MM.1S (cell line): ENCODE results near the gene CCDC127.

ENCODE experiments used
- DNase-seq: peaks from one replicate; pipeline ENCODE4 v3.0.0-alpha.2; 2015
- H2AFZ ChIP-seq: fragments of 300-600 bp; sonication (generic); 2 replicates; pipeline ENCODE4 v1.6.0; 2016; ENCODE audit warnings: antibody characterized with exemption, low read length
- H3F3A ChIP-seq: fragments of 300-600 bp; sonication (generic); 2 replicates; pipeline ENCODE4 v1.6.1; 2016; ENCODE audit warnings: mild to moderate bottlenecking, antibody characterized with exemption, low read length, moderate library complexity, mixed read lengths; ENCODE audit not compliant: insufficient read depth
- H3K27ac ChIP-seq: fragments of 300-600 bp; sonication (generic); 2 replicates; pipeline ENCODE4 v1.5.1; 2016; ENCODE audit warnings: mild to moderate bottlenecking, low read length
- H3K27me3 ChIP-seq: fragments of 300-600 bp; sonication (generic); replicated peaks from 2 replicates; pipeline ENCODE4 v1.6.0; 2016; ENCODE audit warnings: low read length; ENCODE audit not compliant: insufficient read depth
- H3K36me3 ChIP-seq: fragments of 300-600 bp; sonication (generic); replicated peaks from 2 replicates; pipeline ENCODE4 v1.6.1; 2016; ENCODE audit warnings: mild to moderate bottlenecking, low read length, mixed read lengths; ENCODE audit not compliant: insufficient read depth
- H3K4me1 ChIP-seq: fragments of 300-600 bp; sonication (generic); 2 replicates; pipeline ENCODE4 v1.6.1; 2016; ENCODE audit warnings: low read length, mixed read lengths
- H3K4me2 ChIP-seq: fragments of 300-600 bp; sonication (generic); 2 replicates; pipeline ENCODE4 v1.6.0; 2016; ENCODE audit warnings: low read depth, low read length
- H3K4me3 ChIP-seq: fragments of 300-600 bp; sonication (generic); 2 replicates; pipeline ENCODE4 v1.5.1; 2016; ENCODE audit warnings: low read length, mixed read lengths
- H3K79me2 ChIP-seq: fragments of 300-600 bp; sonication (generic); 2 replicates; pipeline ENCODE4 v1.6.1; 2016; ENCODE audit warnings: mixed run types, low read length, mixed read lengths
- H3K9ac ChIP-seq: fragments of 300-600 bp; sonication (generic); 2 replicates; pipeline ENCODE4 v1.6.1; 2016; ENCODE audit warnings: low read length, mixed read lengths
- H3K9me2 ChIP-seq: fragments of 300-600 bp; sonication (generic); replicated peaks from 2 replicates; pipeline ENCODE4 v1.6.1; 2016; ENCODE audit warnings: mild to moderate bottlenecking, low read length, mixed read lengths; ENCODE audit not compliant: insufficient read depth
- H3K9me3 ChIP-seq: fragments of 300-600 bp; sonication (generic); replicated peaks from 2 replicates; pipeline ENCODE4 v1.6.1; 2016; ENCODE audit warnings: mild to moderate bottlenecking, low read length, mixed read lengths; ENCODE audit not compliant: insufficient read depth
- H4K20me1 ChIP-seq: fragments of 300-600 bp; sonication (generic); 2 replicates; pipeline ENCODE4 v1.6.1; 2016; ENCODE audit warnings: mild to moderate bottlenecking, low read length, moderate library complexity, mixed read lengths; ENCODE audit not compliant: insufficient read depth
- EZH2 ChIP-seq: fragments of 300-600 bp; sonication (generic); optimal IDR thresholded peaks from 2 replicates; pipeline ENCODE3; 2017; ENCODE audit warnings: low read depth, mild to moderate bottlenecking, antibody characterized with exemption, low read length, mixed read lengths
- EZH2phosphoT487 ChIP-seq: fragments of 300-600 bp; sonication (generic); IDR thresholded peaks from 2 replicates; pipeline ENCODE4 v1.6.1; 2018; ENCODE audit warnings: antibody characterized with exemption, low read length
- TF ChIP-seq, protein P1 (sequence below): fragments of 300-600 bp; sonication (generic); IDR thresholded peaks from 2 replicates; pipeline ENCODE4 v1.5.1; 2016; ENCODE audit warnings: antibody characterized with exemption, low read length, mixed read lengths

CCDC127 gene

DNA sequence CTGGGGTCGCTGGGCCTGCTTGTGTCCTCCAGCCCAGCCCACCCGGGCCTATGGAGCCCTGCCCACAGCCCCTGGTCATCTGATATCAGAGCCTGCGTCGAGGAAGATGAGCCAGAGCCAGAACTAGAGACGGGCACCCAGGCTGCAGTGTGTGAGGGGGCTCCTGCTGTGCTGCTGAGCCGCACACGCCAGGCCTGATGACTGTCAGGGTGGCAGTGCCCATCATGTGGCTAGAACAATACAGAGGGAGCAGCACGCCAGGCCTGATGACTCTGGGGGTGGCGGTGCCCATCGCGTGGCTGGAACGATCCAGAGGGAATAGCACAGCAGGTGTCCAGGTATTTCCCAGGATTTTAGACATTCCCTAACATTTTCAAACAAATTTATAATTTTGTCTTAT, 35.8 kb downstream of the CCDC127 start:
- H3K4me2 ChIP-seq, result no peak overlapping the region
- no peaks in the 10 kb centered on the region for H3K36me3 ChIP-seq
- no peak overlapping the region for H3K4me3 ChIP-seq
- H3K27ac ChIP-seq, result no peak overlapping the region
- TF ChIP-seq, protein P1, sequence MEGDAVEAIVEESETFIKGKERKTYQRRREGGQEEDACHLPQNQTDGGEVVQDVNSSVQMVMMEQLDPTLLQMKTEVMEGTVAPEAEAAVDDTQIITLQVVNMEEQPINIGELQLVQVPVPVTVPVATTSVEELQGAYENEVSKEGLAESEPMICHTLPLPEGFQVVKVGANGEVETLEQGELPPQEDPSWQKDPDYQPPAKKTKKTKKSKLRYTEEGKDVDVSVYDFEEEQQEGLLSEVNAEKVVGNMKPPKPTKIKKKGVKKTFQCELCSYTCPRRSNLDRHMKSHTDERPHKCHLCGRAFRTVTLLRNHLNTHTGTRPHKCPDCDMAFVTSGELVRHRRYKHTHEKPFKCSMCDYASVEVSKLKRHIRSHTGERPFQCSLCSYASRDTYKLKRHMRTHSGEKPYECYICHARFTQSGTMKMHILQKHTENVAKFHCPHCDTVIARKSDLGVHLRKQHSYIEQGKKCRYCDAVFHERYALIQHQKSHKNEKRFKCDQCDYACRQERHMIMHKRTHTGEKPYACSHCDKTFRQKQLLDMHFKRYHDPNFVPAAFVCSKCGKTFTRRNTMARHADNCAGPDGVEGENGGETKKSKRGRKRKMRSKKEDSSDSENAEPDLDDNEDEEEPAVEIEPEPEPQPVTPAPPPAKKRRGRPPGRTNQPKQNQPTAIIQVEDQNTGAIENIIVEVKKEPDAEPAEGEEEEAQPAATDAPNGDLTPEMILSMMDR, result no peak
- TF ChIP-seq EZH2 (no peak), EZH2phosphoT487 (no peak)
- H3K27me3 ChIP-seq, result peaks cover 20% of the 10 kb centered on the region
- H3K79me2 ChIP-seq, result no peaks in the 10 kb centered on the region
- no peak overlapping the region for H3K9ac ChIP-seq
- H3K9me2 ChIP-seq, result no peaks in the 10 kb centered on the region
- no peaks in the 10 kb centered on the region for H4K20me1 ChIP-seq
- no peaks in the 10 kb centered on the region for H3F3A ChIP-seq
- no peaks in the 10 kb centered on the region for H3K4me1 ChIP-seq
- no peak for DNase-seq
- no peak overlapping the region for H2AFZ ChIP-seq
- H3K9me3 ChIP-seq, result no peaks in the 10 kb centered on the region

DNA sequence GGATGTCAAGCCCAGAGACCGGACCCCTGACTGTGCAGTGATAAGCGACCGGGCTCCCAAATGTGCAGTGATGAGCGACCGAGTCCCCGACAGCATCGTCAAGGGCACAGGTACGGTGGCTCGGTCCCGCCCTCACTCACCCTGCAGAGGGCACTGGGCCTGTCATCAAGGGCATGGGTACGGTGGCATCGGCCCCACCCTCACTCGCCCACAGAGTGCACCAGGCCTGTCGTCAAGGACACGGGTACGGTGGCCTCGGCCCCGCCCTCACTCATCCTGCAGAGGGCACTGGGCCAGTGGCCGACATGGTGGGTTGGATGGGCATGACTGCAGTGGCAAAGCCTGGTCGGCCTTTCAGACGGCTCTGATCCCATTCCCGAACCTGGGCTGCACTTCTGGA, 36.4 kb downstream of the CCDC127 start:
- Histone ChIP-seq H3F3A (no peaks in the 10 kb centered on the region), H2AFZ (no peak overlapping the region), H3K79me2 (no peaks in the 10 kb centered on the region), H3K4me2 (no peak overlapping the region), H3K36me3 (no peaks in the 10 kb centered on the region), H3K9ac (no peak overlapping the region), H3K4me3 (no peak overlapping the region), H3K9me3 (no peaks in the 10 kb centered on the region), H3K9me2 (no peaks in the 10 kb centered on the region), H3K4me1 (no peaks in the 10 kb centered on the region), H4K20me1 (no peaks in the 10 kb centered on the region), H3K27me3 (peaks cover 23% of the 10 kb centered on the region), H3K27ac (no peak overlapping the region)
- TF ChIP-seq, protein P1, result no peak
- TF ChIP-seq EZH2phosphoT487, result no peak
- DNase-seq, result no peak

DNA sequence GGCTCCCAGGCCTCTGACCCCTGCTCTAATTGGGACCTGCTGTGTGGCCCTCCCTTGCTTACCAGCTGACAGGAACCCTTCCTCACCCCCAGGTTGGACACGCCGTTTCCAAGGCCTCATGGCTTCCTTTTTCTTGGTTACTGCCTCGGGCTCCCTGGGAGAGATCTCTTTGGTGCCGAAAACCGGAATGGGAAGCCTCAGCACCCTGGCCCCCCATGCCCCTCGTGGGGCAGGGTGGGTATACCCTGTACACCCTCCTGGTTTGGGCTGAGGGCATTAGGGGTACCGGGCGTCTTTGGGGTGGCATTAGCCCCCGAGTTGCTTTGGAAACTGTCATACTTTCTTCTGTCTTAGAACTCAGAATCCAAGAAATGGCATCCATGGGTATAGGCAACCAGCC, 36.8 kb downstream of the CCDC127 start:
- H3K27me3 ChIP-seq, result peaks cover 23% of the 10 kb centered on the region
- no peak for DNase-seq
- no peaks in the 10 kb centered on the region for H4K20me1 ChIP-seq
- no peak overlapping the region for H3K4me3 ChIP-seq
- H3K4me2 ChIP-seq, result no peak overlapping the region
- H3K36me3 ChIP-seq, result no peaks in the 10 kb centered on the region
- H3F3A ChIP-seq, result no peaks in the 10 kb centered on the region
- no peaks in the 10 kb centered on the region for H3K4me1 ChIP-seq
- no peak overlapping the region for H2AFZ ChIP-seq
- H3K9me2 ChIP-seq, result no peaks in the 10 kb centered on the region
- no peaks in the 10 kb centered on the region for H3K79me2 ChIP-seq
- TF ChIP-seq, protein P1, result no peak
- H3K9me3 ChIP-seq, result no peaks in the 10 kb centered on the region
- no peak overlapping the region for H3K27ac ChIP-seq
- H3K9ac ChIP-seq, result no peak overlapping the region
